Choroid plexus epithelial cell (primary cell): ENCODE measurements around the gene STARD7.

Experiments
- DNase-seq: peaks from one replicate; pipeline ENCODE4 v3.0.0-alpha.2; 2010; ENCODE audit warnings: low read depth
- H3K4me3 ChIP-seq: 2 replicates; pipeline ENCODE4 v1.5.1; 2011; ENCODE audit warnings: low read depth, mild to moderate bottlenecking, control low read depth, low read length, moderate library complexity
- CTCF ChIP-seq: conservative IDR thresholded peaks from 2 replicates; pipeline ENCODE4 v1.5.1; 2011; ENCODE audit warnings: low read depth, mild to moderate bottlenecking, control low read depth, inconsistent platforms, low read length, moderate library complexity

STARD7 gene

GRCh38 chr2:96250188-96250587 is 41.6 kb upstream of the STARD7 start:
- no peak for DNase-seq
- TF ChIP-seq CTCF, result no peak
- H3K4me3 ChIP-seq, result no peak overlapping the region

GRCh38 chr2:96249654-96250053 is 41.0 kb upstream of the STARD7 start:
- peak; percentile 62 for DNase-seq
- no peak for TF ChIP-seq CTCF

DNA sequence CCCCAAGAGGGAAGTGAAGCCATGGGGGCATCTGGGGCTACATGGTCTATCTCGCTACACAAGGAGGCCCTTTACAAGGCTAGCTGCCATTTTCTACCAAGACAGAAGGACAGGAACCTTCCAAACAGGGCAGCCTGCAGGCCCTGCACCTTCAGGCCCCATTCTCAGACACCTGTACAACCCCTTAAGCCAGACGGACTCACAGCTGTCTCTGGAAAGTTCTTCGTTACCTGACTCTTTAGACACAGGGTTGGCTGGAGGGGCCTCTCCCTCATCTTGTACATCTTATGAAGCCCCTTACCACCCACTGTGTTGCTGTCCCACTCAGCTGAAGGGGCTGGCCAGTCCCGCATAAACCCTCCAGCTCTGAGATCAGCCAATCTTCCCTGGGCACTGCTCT is 40.0 kb upstream of the STARD7 start:
- no peak for DNase-seq
- H3K4me3 ChIP-seq, result no peak overlapping the region
- TF ChIP-seq CTCF, result no peak

More at GRCh38 chr2:96249654-96250053, 41.0 kb upstream of the STARD7 start:
- H3K4me3 ChIP-seq, result no peak overlapping the region

DNA sequence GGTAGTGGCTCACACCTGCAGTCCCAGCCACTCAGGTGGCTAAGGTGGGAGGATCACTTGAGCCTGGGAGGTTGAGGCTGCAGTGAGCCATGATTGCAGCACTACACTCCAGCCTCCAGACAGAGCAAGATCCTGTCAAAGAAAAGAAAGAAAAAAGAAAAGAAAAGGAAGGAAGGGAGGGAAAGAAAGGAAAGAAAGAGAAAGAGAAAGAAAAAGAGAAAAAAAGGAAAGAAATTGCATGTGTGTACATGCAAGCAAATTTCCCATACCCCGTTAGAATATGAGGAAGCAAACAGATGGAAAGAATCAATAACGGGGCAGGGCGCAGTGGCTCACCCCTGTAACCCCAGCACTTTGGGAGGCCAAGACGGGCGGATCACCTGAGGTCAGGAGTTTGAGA is 39.3 kb upstream of the STARD7 start:
- no peak overlapping the region for H3K4me3 ChIP-seq
- TF ChIP-seq CTCF, result no peak
- no peak for DNase-seq

DNA sequence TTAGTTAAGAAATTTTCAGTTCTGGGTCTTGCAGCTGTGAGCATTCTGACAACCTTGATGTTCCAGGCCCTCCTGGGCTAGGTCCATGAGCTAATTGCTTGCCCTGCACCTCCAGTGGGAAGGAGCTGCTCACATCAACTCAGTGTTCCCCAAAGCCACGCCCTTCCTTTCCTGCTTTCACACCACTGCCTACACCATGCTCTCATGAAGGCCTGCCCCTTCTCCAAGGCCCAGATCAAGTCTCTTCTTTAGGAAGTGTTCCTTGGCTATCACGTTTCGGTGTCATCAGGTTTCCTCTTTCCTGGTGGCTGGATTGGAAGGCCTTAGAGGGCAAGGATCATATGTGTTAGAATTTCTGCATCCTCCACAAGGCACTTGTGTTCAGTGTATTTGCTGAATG is 38.4 kb upstream of the STARD7 start:
- DNase-seq, result no peak
- TF ChIP-seq CTCF, result no peak
- no peak overlapping the region for H3K4me3 ChIP-seq

DNA sequence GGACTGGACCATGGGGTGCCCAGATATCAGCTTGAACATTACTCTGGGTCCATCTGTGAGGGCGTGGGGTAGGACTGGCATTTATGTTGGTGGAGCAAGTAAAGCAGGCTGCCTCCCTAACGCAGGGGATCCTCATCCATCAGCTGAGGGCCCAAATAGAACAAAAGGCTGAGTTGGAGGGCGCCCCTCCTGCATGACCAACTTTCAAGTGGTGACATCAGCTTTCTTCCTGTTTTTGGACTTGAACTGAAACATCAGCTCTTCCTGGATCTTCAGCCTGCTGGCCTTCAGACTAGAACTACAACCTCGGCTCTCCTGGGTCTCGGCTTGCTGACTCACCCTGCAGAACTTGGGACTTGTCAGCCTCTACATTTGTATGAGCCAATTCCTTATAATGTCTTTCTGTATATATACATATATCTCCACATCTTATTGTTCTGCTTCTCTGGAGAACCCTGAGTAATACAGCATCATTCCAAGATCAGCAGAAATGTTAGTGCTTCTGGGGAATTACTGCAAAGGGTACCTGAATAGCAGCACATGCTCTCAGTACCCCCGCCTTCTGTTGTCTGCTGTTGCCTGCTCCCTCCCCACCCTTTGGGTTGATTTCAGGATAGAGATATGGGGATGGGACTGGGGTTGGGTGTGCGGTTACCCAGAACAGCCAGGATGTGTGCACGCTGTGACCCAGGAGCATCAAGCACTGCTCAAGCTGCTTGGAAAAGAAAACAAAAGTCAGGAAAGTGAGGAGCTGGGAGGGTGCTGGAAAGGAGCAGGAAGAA is 37.2 kb upstream of the STARD7 start:
- no peak for TF ChIP-seq CTCF
- H3K4me3 ChIP-seq, result no peak overlapping the region
- peak; percentile 76 for DNase-seq

- H3K4me3 ChIP-seq, result no peak overlapping the region
- TF ChIP-seq CTCF, result no peak
- no peak for DNase-seq
Observed at GRCh38 chr2:96243843-96244242, 35.2 kb upstream of the STARD7 start.
